MG63 (cell line): Measurements from ENCODE around the gene NPTXR. TPM values are rescaled to one million over a fixed set of nuclear protein-coding genes. Genes with fewer than 3 reads are reported as not detected.
"Not testable (repeated sequence)": the region's sequence is repeated elsewhere in the genome, so short reads cannot be mapped to it uniquely, and the experiment has no call there.

ENCODE experiments used
- DNase-seq: peaks from one replicate; pipeline ENCODE4 v3.0.0-alpha.2; 2020
- H3K27me3 ChIP-seq: fragments of 250-450 bp; sonication (Bioruptor Pico); 2 replicates; pipeline ENCODE4 v1.5.1; 2020; ENCODE audit warnings: mild to moderate bottlenecking, moderate library complexity
- H3K36me3 ChIP-seq: fragments of 250-450 bp; sonication (Bioruptor Pico); 2 replicates; pipeline ENCODE4 v1.5.1; 2020; ENCODE audit warnings: mild to moderate bottlenecking, moderate library complexity
- H3K4me3 ChIP-seq: fragments of 250-450 bp; sonication (Bioruptor Pico); 2 replicates; pipeline ENCODE4 v1.5.1; 2020; ENCODE audit warnings: mild to moderate bottlenecking, moderate library complexity
- H3K9me3 ChIP-seq: fragments of 250-450 bp; sonication (Bioruptor Pico); 2 replicates; pipeline ENCODE4 v1.5.1; 2020; ENCODE audit warnings: mild to moderate bottlenecking, moderate library complexity
- total RNA-seq: library from RNA; depleted of rRNA; stranded (reverse); fragments of >200 nt; shearing (Covaris generic); gene quantifications from 2 replicates; pipeline ENCODE4 v1.2.3, GENCODE V29; 2014; ENCODE audit warnings: low replicate concordance

NPTXR gene
- total RNA-seq, 1 experiment from 2014 or later, result 0.76 TPM

- Histone ChIP-seq H3K27me3 (no peaks in the 10 kb centered on the region), H3K9me3 (no peaks in the 10 kb centered on the region)
- DNase-seq, result no peak
Measured at GRCh38 chr22:38830845-38831108, 13.1 kb downstream of the NPTXR start.

GRCh38 chr22:38830026-38830844 is 13.6 kb downstream of the NPTXR start:
- H3K4me3 ChIP-seq, result no peak overlapping the region
- H3K27me3 ChIP-seq, result no peaks in the 10 kb centered on the region
- DNase-seq, result no peak
- H3K36me3 ChIP-seq, result no peaks in the 10 kb centered on the region
- H3K9me3 ChIP-seq, result no peaks in the 10 kb centered on the region

More at GRCh38 chr22:38830845-38831108, 13.1 kb downstream of the NPTXR start:
- H3K36me3 ChIP-seq, result no peaks in the 10 kb centered on the region
- no peak overlapping the region for H3K4me3 ChIP-seq

GRCh38 chr22:38829485-38829884 is 14.3 kb downstream of the NPTXR start:
- DNase-seq, result no peak
- no peaks in the 10 kb centered on the region for H3K36me3 ChIP-seq
- no peaks in the 10 kb centered on the region for H3K9me3 ChIP-seq
- no peak overlapping the region for H3K4me3 ChIP-seq
- no peaks in the 10 kb centered on the region for H3K27me3 ChIP-seq

GRCh38 chr22:38828616-38829205 is 15.1 kb downstream of the NPTXR start:
- no peak for DNase-seq
- H3K36me3 ChIP-seq, result no peaks in the 10 kb centered on the region
- no peaks in the 10 kb centered on the region for H3K9me3 ChIP-seq
- no peak overlapping the region for H3K4me3 ChIP-seq
- H3K27me3 ChIP-seq, result no peaks in the 10 kb centered on the region

- Histone ChIP-seq H3K27me3 (no peaks in the 10 kb centered on the region), H3K9me3 (no peaks in the 10 kb centered on the region), H3K36me3 (no peaks in the 10 kb centered on the region), H3K4me3 (no peak overlapping the region)
- no peak for DNase-seq
Measured at GRCh38 chr22:38828191-38828590, 15.6 kb downstream of the NPTXR start.

- Histone ChIP-seq H3K4me3 (no peak overlapping the region), H3K27me3 (no peaks in the 10 kb centered on the region), H3K9me3 (no peaks in the 10 kb centered on the region), H3K36me3 (no peaks in the 10 kb centered on the region)
- no peak for DNase-seq
Measured at GRCh38 chr22:38827510-38827909, 16.3 kb downstream of the NPTXR start.

- Histone ChIP-seq H3K9me3 (no peaks in the 10 kb centered on the region), H3K27me3 (no peaks in the 10 kb centered on the region), H3K36me3 (no peaks in the 10 kb centered on the region), H3K4me3 (no peak overlapping the region)
- no peak for DNase-seq
Measured at GRCh38 chr22:38826801-38827200, 17.0 kb downstream of the NPTXR start.

- no peak overlapping the region for H3K4me3 ChIP-seq
Measured at GRCh38 chr22:38826386-38826785, 17.4 kb downstream of the NPTXR start.

GRCh38 chr22:38824585-38824984 is 19.2 kb downstream of the NPTXR start:
- Histone ChIP-seq H3K4me3 (no peak overlapping the region), H3K9me3 (no peaks in the 10 kb centered on the region), H3K36me3 (no peaks in the 10 kb centered on the region), H3K27me3 (peaks cover 5% of the 10 kb centered on the region; the same call in 1 of the 2 replicates)
- peak; percentile 46 for DNase-seq

More at GRCh38 chr22:38826386-38826785, 17.4 kb downstream of the NPTXR start:
- Histone ChIP-seq H3K36me3 (no peaks in the 10 kb centered on the region), H3K9me3 (no peaks in the 10 kb centered on the region), H3K27me3 (no peaks in the 10 kb centered on the region)
- no peak for DNase-seq

- no peak for DNase-seq
- H3K36me3 ChIP-seq, result no peaks in the 10 kb centered on the region
- no peak overlapping the region for H3K4me3 ChIP-seq
- no peaks in the 10 kb centered on the region for H3K9me3 ChIP-seq
- H3K27me3 ChIP-seq, result peaks cover 9% of the 10 kb centered on the region; the same call in 1 of the 2 replicates
Measured at GRCh38 chr22:38823637-38824036, 20.2 kb downstream of the NPTXR start.

- H3K4me3 ChIP-seq, result no peak overlapping the region
- peaks cover 9% of the 10 kb centered on the region; the same call in 1 of the 2 replicates for H3K27me3 ChIP-seq
- no peaks in the 10 kb centered on the region for H3K36me3 ChIP-seq
- H3K9me3 ChIP-seq, result no peaks in the 10 kb centered on the region
- DNase-seq, result no peak
Measured at GRCh38 chr22:38823076-38823475, 20.8 kb downstream of the NPTXR start.

GRCh38 chr22:38820020-38820419 is 23.8 kb downstream of the NPTXR start:
- no peak for DNase-seq
- H3K36me3 ChIP-seq, result no peaks in the 10 kb centered on the region
- no peaks in the 10 kb centered on the region for H3K9me3 ChIP-seq
- H3K4me3 ChIP-seq, result no peak overlapping the region
- H3K27me3 ChIP-seq, result peaks cover 11% of the 10 kb centered on the region; the same call in 1 of the 2 replicates

GRCh38 chr22:38819387-38819940 is 24.4 kb downstream of the NPTXR start:
- no peak for DNase-seq
- Histone ChIP-seq H3K36me3 (no peaks in the 10 kb centered on the region), H3K4me3 (no peak overlapping the region), H3K27me3 (peaks cover 15% of the 10 kb centered on the region; the same call in 1 of the 2 replicates), H3K9me3 (no peaks in the 10 kb centered on the region)

GRCh38 chr22:38817196-38817595 is 26.6 kb downstream of the NPTXR start:
- no peaks in the 10 kb centered on the region for H3K36me3 ChIP-seq
- H3K27me3 ChIP-seq, result peaks cover 18% of the 10 kb centered on the region; the same call in 1 of the 2 replicates
- H3K4me3 ChIP-seq, result no peak overlapping the region
- no peak for DNase-seq
- H3K9me3 ChIP-seq, result no peaks in the 10 kb centered on the region

- peaks cover 18% of the 10 kb centered on the region; the same call in 1 of the 2 replicates for H3K27me3 ChIP-seq
Measured at GRCh38 chr22:38815842-38816241, 28.0 kb downstream of the NPTXR start.

GRCh38 chr22:38811241-38811640 is 32.6 kb downstream of the NPTXR start:
- Histone ChIP-seq H3K9me3 (peaks cover 8% of the 10 kb centered on the region), H3K36me3 (no peaks in the 10 kb centered on the region), H3K4me3 (no peak overlapping the region), H3K27me3 (peaks cover 7% of the 10 kb centered on the region; the same call in 1 of the 2 replicates)
- no peak for DNase-seq

More at GRCh38 chr22:38815842-38816241, 28.0 kb downstream of the NPTXR start:
- H3K36me3 ChIP-seq, result no peaks in the 10 kb centered on the region
- no peak overlapping the region for H3K4me3 ChIP-seq
- H3K9me3 ChIP-seq, result no peaks in the 10 kb centered on the region
- no peak for DNase-seq

- not testable (repeated sequence) for H3K36me3 ChIP-seq, H3K9me3 ChIP-seq, H3K4me3 ChIP-seq, DNase-seq, H3K27me3 ChIP-seq
Measured at GRCh38 chr22:38805041-38805593, 38.7 kb downstream of the NPTXR start.
